DMS 273 treated with DMSO at 0.1 percent for 48 hours (cell line): ENCODE data around the gene PFKFB4.

Experiments used
- DNase-seq: peaks from one replicate; lab custom pipeline; 2025; lab: John Stamatoyannopoulos, UW

The PFKFB4 gene

DNA sequence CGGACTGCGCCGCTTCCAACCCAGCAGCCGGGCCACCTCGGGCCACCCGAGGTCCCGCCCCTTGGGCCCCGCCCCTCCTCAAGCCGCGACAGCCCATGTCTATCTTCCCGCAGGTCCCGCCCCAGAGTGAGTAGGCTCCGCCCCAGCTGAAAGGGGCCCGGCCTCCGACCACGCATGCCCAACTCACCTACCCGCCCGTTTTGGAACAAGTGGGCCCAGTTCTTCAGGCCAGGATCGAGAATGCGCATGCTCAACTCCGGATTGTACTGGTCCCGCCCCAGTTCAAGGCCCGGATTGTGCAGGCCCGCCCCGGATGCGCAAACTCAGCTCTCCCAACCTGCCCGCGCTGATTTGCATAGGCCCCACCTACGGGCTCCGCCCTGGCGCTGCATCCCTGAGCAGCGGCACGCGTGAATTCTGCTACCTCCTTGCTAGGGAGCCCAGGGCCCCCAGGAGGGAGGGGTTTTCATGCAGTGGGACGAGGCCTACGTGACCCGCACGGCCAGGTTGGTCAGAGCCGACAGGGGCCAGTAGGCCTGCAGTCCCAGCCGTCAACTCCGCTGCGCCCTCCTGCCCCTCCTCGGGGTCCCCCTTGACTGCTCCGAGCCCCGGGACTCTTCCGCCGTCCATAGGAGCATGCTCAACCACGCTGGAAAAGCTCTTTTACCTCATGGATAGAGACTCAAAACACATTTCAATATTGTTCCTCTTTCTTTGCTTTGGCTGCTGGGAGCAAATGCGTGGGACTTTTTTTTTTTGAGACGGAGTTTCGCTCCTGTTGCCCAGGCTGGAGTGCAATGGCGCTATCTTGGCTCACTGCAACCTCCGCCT lies at the start of gene PFKFB4:
PFKFB4 (minus strand) TSS at position 8 of the 831 bp plus-strand sequence. CDS start 26 bp downstream, outside the sequence.
- peak; percentile 93 for DNase-seq

GRCh38 chr3:48601622-48601994 lies 45.0 kb upstream of the PFKFB4 start:
- DNase-seq = no peak

DNA sequence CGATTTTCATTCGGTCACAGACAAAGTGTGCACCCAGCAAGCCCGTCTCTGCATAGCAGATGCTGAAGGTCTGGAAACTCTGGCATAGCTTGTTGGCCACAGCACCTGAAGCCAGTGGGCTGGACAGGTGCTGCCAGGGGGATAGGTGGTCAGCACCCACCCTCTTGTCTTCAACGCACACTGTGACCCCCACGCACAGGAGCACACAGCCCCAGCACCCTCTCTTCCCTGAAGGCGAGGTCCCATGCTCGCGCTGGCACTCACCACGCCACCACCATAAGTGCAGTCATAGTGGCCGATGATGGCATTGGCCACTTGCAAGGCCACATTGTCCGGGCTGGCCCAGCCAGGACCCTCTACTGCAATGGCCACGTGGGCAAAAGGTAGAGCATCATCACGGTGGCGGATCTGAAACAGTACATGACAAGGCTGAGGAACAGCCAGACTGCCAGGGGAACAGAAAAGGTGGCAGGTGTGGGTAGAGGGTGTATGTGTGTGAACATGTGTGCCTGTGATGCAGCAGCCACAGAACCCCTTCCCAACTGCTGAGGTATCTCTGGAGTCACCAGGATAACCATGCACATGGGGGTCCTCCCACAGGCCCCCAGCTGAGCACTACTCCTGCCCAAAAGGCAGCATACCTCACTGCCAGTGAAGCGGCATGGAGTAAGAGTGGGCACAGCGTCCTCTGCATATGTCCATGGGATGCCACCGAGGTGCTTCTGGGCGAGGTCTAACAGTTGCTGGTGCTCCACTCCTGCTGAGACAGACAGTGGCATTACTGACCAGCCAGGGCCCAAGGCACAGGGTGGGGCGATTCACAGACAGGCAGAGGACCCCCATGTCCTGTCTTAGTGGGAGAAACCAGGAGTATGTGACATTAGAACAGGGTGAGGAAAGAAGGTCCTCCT lies 44.4 kb upstream of the PFKFB4 start:
- no peak for DNase-seq

GRCh38 chr3:48599509-48600285 lies 43.1 kb upstream of the PFKFB4 start:
- DNase-seq = no peak

- no peak for DNase-seq
Measured at GRCh38 chr3:48599077-48599501, 42.5 kb upstream of the PFKFB4 start.

GRCh38 chr3:48598323-48599076 lies 41.9 kb upstream of the PFKFB4 start:
- DNase-seq = no peak

DNA sequence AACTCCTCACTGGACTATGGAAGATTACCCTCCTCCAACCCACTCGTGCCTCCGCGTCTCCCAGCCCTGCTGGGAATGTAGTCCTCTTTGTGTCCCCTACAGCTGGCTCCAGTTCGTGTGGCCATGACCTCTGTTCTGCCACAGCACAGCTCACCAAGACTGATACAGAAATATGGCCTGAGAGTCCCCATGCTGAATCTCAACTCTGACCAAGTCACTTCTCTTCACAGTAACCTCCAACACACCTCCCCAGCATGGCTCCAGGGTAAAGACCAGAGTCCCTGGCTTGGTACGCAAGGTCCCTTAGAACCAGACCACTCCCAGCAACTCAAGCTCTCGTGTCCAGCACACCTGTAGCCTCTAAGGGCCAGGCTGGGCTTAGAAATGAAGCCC lies 40.8 kb upstream of the PFKFB4 start:
- no peak for DNase-seq

GRCh38 chr3:48596676-48597407 lies 40.2 kb upstream of the PFKFB4 start:
- no peak for DNase-seq

DNA sequence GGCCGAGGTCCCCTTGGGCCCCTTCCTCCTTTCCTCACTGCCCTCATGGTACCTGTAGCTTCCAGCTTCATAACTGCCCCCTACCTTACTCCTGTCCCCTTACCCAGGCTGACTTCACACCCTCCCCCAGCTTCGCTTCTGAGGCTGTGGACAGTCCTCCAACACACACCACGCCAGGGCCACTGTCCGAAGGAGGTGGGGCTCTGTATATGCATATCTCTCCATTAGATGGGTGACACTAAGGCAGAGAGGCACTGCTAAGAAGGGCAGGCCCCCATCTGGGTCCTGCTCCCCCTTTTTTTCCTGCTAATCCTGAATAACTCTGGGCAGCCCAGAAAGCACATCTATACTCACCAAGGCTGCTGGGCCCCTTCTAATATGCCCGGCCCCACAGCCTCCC lies 39.6 kb upstream of the PFKFB4 start:
- no peak for DNase-seq

- no peak for DNase-seq
Measured at GRCh38 chr3:48595526-48596121, 39.0 kb upstream of the PFKFB4 start.

GRCh38 chr3:48595075-48595525 lies 38.5 kb upstream of the PFKFB4 start, which contains the start of gene COL7A1:
Gene COL7A1 (minus strand): TSS chr3:48595329. CDS start chr3:48595159, 170 bp downstream.
- DNase-seq = no peak

DNA sequence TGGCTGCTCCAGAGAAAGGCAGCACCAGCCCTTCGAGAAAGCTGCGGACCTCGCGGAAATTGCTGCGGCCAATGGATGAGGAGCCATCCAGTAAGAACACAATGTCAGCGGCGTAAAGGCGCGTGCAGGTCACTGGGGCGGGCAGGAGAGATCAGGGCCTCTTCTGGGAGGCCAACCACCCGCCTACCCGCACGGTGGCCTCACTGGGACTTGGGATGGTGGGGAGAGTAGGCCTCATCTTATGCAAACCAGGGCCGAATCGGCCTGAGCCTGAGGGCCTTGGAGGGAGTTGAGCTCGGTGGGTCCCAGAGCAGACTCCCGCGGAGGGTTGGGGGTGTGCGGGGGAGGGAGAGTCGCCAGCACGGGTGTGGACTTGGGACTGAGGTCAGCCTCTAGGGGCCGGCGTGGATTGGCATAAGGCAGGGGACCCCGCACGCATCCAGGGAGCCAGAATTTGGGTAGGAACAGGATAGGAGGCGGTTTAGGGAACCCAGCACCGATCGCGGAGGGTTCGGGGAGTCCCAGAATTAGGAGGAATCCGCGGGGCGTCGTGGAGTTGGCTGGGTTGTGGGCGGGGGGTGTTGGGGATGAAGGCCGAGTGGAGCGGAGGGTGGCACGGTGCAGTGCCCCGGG lies 37.9 kb upstream of the PFKFB4 start:
- no peak for DNase-seq

DNA sequence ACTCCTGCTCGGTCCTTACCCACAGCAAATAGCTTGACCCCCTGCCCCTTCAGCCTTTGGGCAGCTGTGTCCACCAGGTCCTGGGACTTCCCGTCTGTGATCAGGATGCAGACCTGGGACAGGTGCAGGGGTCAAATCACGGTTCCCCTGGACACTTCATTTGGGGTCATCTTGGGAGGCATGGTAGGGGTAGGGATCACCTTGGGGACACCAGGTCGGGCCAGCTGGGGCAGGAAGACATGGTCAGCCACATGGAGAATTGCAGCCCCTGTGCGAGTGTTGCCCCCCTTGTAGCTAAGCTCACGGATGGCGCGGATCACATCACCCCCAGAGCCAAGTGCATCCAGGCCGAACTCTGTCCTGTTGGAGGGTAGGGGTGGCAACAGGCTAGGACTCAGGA lies 36.7 kb upstream of the PFKFB4 start:
- DNase-seq = no peak

GRCh38 chr3:48592519-48593087 lies 36.0 kb upstream of the PFKFB4 start:
- no peak for DNase-seq

- no peak for DNase-seq
Measured at GRCh38 chr3:48591886-48592518, 35.4 kb upstream of the PFKFB4 start.

DNA sequence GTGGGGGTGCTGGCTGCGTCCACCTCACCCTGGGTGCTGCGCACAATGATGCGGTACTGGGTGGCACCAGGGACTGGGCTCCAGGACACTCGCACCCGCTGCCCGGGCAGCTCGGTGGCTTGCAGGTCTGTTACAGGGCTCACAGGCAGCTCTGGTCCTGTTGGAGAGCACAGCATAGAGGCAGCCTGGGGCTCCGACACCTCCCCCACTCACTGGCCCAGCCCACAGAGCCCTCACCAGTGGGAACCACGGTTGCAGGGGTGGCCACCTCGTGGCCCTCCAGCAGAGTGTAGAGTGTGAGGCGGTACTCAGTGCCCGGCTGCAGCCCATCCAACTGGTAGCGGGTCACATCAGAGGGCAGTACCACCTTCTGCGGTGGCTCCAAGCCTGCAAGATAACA lies 34.8 kb upstream of the PFKFB4 start:
- no peak for DNase-seq

- DNase-seq = no peak
Measured at GRCh38 chr3:48588230-48588629, 31.6 kb upstream of the PFKFB4 start.

GRCh38 chr3:48587686-48588085 lies 31.1 kb upstream of the PFKFB4 start:
- DNase-seq = no peak

DNA sequence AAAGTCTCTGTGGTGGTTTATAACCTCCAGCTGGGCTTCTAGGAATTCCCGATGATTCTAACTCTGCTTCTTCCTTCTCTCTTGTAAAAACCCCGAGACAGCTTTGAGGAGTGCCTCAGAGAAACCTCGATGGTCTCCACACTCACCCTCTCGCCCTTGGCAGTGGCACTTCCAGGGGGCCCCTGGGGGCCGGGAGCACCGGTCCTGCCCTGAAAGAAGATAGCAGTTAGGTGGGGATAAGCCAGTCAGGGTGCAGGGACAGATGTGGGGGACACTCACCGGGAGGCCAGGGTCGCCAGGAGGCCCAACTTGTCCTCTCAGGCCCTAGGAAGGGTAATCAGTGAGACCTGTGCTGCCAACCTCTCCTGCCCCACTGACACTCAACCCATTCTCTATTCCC lies 28.8 kb upstream of the PFKFB4 start:
- no peak for DNase-seq
